HG03521 (cell line): ENCODE results near the gene BLM.
A peak's percentile ranks its signal among the peaks of the same experiment; 100 is the strongest.
"Not testable (repeated sequence)": the region's sequence is repeated elsewhere in the genome, so short reads cannot be mapped to it uniquely, and the experiment has no call there.

ENCODE experiments used
- ATAC-seq: cut with Tn5 transposase; IDR thresholded peaks from one replicate; pipeline ENCODE4 v1.9.1; 2021; ENCODE audit warnings: mild to moderate bottlenecking, moderate library complexity; ENCODE audit not compliant: unreplicated experiment

The BLM gene

DNA sequence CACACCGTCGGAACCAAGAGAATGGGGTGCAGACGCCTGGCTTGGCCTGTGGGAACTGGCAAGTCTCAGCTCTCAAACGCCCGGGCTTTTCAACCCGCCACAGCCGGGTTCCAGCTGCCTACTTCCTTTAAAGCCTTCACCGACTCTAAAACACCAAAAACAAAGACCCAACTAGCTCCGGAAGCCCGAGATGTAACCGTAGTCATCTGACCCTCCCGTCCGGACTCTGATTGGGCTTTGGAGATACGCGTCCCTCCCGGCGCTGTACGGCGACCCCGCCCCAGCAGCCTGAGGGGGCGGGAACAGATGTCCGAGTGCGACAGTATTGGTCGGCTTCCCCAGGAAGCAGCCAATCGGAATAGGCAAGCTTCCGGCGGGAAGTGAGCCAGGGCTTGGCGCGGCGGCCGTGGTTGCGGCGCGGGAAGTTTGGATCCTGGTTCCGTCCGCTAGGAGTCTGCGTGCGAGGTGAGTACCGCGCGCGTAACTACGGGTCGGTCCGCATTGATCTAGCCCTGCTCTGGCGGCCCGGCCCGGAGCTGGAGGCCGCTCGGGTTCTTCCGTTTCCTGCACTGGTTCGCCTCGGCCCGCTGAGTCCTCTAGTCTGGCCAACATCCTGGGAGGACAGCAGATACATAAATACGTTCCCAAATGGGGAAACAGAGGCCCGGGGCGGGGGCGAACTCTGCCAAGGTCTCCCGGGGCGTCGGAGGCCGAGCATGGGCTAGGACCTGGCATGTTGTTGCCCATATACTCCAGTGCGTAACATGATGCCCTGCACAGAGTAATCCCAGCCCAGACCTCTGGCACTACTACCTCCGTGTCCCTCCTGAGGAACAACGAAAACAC, at the start of gene BLM:
Gene BLM (plus strand): TSS at position 371 of the 846 bp plus-strand sequence. CDS start 30,047 bp downstream, outside the sequence.
- peak; percentile 99 for ATAC-seq

DNA sequence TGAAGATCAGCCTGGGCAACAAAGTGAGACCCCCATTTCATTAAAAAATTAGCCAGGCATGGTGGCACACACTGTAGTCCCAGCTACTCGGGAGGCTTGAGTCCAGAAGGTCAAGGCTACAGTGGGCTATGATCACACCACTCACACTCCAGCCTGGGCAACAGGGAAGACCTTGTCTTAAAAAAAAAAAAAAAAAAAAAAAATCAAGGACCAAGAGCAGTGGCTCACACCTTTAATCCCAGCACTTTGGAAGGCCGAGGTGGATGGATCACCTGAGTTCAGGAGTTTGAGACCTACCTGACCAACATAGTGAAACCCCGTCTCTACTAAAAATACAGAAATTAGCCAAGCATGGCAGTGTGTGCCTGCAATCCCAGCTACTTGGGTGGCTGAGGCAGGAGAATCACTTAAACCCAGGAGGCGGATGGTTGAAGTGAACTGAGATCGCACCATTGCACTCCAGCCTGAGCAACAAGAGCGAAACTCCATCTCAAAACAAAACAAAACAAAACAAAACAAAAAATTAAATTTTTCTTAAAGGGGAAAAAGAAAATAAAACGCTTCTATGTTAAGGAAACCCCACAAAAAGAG, 49.3 kb upstream of the BLM start:
- not testable (repeated sequence) for ATAC-seq

GRCh38 chr15:90670631-90671030, 46.5 kb upstream of the BLM start:
- ATAC-seq: not testable (repeated sequence)

- no peak for ATAC-seq
Observed at GRCh38 chr15:90671216-90671615, 45.9 kb upstream of the BLM start.

GRCh38 chr15:90673357-90673756, 43.8 kb upstream of the BLM start:
- not testable (repeated sequence) for ATAC-seq

- ATAC-seq: no peak
Observed at GRCh38 chr15:90674476-90674875, 42.7 kb upstream of the BLM start.

GRCh38 chr15:90675464-90675863, 41.7 kb upstream of the BLM start:
- ATAC-seq: no peak

DNA sequence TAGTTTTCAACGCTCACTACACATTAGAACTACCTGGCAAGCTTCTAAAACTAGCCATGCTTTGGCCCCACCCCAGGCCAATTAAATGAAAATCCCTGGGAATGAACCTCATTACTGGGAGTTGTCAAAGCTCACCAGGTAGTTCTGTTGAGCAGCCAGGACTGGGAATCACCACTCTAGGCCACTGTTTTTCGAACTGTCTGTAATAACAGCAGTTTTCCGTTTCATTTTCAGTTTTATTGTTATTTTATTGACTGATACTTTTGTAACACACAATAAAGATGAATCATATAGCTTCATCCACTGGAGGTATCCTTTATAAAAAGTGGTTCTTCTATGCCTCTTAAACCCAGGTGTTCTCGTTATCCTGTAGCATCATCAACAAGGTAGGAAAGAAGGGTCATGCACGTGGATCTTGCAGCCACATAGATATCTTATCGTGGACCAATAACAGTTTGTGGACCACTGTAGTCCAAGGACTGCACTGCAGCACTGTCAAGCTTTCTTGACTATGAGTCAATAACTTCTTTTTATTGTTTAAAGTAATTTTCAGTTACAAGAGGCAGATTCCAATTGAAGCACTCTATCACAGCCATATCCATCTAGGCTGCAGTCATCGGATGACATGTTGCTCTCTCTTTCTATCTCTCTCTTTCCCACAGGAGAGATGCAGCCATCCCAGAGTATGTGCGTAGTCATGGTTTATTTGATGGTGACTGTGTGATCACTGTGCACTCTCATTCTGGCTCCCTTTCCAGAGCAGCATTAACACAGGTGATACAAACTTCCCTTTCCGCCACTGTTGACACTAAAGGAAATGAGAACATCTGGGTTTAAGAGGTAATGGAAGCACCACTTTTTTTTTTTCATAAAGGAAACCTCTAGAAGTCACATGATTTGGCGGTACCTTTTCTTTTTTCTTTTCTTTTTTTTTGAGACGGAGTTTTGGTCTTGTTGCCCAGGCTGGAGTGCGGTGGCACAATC, 39.0 kb upstream of the BLM start:
- ATAC-seq: no peak

GRCh38 chr15:90679959-90680358, 37.2 kb upstream of the BLM start:
- ATAC-seq: no peak

GRCh38 chr15:90680371-90680935, 36.7 kb upstream of the BLM start:
- ATAC-seq: no peak

GRCh38 chr15:90681056-90681455, 36.1 kb upstream of the BLM start:
- no peak for ATAC-seq

DNA sequence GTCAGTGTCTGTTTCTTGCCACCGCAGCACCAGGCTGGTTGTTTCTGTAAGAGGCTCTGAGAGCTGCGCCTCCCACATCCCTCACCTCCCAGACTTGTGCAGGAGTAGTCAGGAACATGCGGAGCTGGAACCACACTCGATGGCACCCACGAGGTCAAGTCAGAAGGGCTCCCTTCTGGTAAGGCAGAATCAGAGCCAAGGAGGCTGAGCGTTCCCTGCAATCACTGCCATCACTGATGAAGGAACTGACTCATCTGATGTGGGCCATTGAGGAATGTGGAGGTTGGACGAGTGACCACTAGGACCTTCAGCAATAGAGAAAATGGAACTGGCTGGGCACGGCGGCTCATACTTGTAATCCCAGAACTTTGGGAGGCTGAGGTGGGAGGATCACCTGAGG, 35.7 kb upstream of the BLM start:
- ATAC-seq: no peak

DNA sequence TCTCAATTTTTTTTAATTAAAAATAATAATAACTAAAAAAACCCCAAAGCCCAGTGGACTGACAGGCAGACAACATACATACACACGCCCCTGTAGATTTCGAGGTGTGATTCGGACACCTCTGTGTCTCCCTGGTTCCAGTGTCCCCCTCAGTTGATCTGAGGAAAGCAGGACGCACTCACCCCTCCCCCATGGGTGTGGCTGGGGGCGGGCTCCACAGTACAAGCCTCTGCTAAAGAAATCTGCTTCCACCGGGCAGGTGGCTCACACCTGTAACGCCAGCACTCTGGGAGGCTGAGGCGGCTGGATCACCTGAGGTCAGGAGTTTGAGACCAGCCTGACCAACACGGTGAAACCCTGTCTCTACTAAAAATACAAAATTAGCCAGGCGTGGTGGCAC, 33.8 kb upstream of the BLM start:
- ATAC-seq: no peak

GRCh38 chr15:90683876-90684275, 33.3 kb upstream of the BLM start:
- ATAC-seq: no peak

GRCh38 chr15:90684281-90684680, 32.9 kb upstream of the BLM start:
- ATAC-seq: no peak

DNA sequence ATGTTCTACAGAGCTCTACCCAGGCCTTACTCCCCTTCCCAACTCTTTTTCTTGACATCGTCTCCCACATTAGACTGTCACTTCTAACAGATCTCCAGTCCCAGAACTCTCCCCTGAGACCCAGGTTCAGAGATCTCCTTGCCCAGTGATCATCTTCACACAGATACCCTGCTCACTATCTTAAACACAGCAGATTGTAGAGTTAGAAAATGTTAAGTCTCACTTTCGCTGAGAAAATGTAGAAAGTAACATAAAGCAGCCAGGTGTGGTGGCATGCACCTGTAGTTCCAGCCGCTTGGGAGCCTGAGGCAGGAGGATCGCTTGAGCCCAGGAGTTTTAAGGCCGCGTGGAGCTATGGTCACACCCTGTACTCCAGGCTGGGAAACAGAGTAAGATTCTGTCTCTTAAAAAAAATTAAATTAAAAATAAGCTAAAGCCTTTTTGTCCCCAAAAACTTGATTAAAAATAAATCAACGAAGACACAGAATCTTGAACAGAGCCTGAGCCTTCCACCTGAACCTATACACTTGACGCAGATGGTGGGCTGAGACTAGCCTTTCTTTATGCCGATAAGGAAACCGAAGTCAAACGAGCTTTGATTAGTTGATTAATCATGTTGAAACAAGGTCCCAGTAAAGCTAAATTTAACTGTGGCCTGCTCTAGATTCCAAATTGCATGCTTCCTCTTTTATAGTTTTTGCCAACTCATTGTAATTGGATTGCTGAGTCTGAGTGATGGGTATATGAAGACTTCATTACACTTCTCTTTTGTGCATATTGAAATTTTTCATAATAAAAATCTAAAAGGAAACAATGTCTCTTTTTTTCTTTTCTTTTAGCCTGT, 31.3 kb upstream of the BLM start:
- ATAC-seq: peak; percentile 13

- peak; percentile 78 for ATAC-seq
Observed at GRCh38 chr15:90686435-90687218, 30.5 kb upstream of the BLM start.

DNA sequence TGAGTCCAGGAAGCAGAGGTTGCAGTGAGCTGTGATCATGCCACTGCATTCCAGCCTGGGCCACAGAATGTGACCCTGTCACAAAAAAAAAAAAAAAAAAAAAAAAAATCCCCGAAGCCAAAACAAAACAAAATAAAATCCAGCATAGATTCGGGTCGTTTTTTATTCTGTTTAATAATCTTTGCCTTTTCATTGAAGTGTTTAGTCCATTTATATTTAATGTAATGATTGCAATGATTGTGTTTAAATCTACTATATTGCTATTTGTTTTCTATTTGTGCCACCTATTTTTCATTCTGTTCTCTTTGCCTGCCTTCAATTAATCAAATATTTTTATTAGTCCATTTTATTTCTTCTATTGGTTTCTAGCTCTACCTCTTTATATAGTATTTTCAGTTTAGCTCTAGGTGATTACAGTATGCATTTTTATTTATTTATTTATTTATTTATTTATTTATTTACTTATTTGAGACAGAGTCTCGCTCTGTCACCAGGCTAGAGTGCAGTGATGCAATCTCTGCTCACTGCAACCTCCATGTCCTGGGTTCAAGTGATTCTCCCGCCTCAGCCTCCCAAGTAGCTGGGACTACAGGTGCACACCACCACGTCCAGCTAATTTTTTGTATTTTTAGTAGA, 27.7 kb upstream of the BLM start:
- not testable (repeated sequence) for ATAC-seq

GRCh38 chr15:90690585-90690984, 26.6 kb upstream of the BLM start:
- no peak for ATAC-seq
